Astrocyte (in vitro differentiated cells and primary cell): ENCODE measurements around the gene TSSK6. TPM values are rescaled to one million over a fixed set of nuclear protein-coding genes. Genes with fewer than 3 reads are reported as not detected.

ENCODE experiments used
- DNase-seq: peaks from one replicate; pipeline ENCODE4 v3.0.0-alpha.2; 2010; ENCODE audit warnings: low read depth
- FAIRE-seq: peaks from 2 replicates; lab custom pipeline; 2011; peaks lifted over from hg19 to GRCh38; lab: Jason Lieb, UNC
- H2AFZ ChIP-seq: 2 replicates; pipeline ENCODE4 v1.6.0; 2012; ENCODE audit warnings: low read depth, low read length, inconsistent platforms
- H3K27ac ChIP-seq: 2 replicates; pipeline ENCODE4 v1.5.1; 2011; ENCODE audit warnings: low read depth, low read length, inconsistent platforms
- H3K27me3 ChIP-seq: 2 replicates; pipeline ENCODE4 v1.6.0; 2011; ENCODE audit warnings: low read length, inconsistent platforms; ENCODE audit not compliant: insufficient read depth
- H3K36me3 ChIP-seq: 2 replicates; pipeline ENCODE4 v1.5.1; 2011; ENCODE audit warnings: low read length, inconsistent platforms; ENCODE audit not compliant: insufficient read depth
- H3K4me1 ChIP-seq: 2 replicates; pipeline ENCODE4 v1.5.1; 2011; ENCODE audit warnings: low read length, inconsistent platforms; ENCODE audit not compliant: insufficient read depth
- H3K4me2 ChIP-seq: 2 replicates; pipeline ENCODE4 v1.6.0; 2012; ENCODE audit warnings: low read length, inconsistent platforms
- H3K4me3 ChIP-seq: 2 replicates; pipeline ENCODE4 v1.5.1; 2011; ENCODE audit warnings: low read depth, mild to moderate bottlenecking, low read length, inconsistent platforms; ENCODE audit not compliant: insufficient read depth
- H3K79me2 ChIP-seq: 2 replicates; pipeline ENCODE4 v1.6.0; 2012; ENCODE audit warnings: mild to moderate bottlenecking, low read length, inconsistent platforms; ENCODE audit not compliant: insufficient read depth
- H3K9ac ChIP-seq: 2 replicates; pipeline ENCODE4 v1.6.0; 2012; ENCODE audit warnings: mild to moderate bottlenecking, low read length, inconsistent platforms
- H3K9me3 ChIP-seq: 2 replicates; pipeline ENCODE4 v1.5.1; 2012; ENCODE audit warnings: low read depth, mild to moderate bottlenecking, low read length, inconsistent platforms; ENCODE audit not compliant: insufficient read depth
- H4K20me1 ChIP-seq: 2 replicates; pipeline ENCODE4 v1.6.0; 2012; ENCODE audit warnings: low read length, inconsistent platforms; ENCODE audit not compliant: insufficient read depth
- H3K27ac Mint-ChIP-seq: one replicate; pipeline ENCODE4 v1.8.0; 2021; ENCODE audit warnings: mild to moderate bottlenecking, mixed read lengths; ENCODE audit not compliant: unreplicated experiment
- H3K27me3 Mint-ChIP-seq: one replicate; pipeline ENCODE4 v1.8.0; 2021; ENCODE audit warnings: low read depth, mixed read lengths; ENCODE audit not compliant: unreplicated experiment
- H3K36me3 Mint-ChIP-seq: one replicate; pipeline ENCODE4 v1.8.0; 2021; ENCODE audit warnings: low read depth, mixed read lengths; ENCODE audit not compliant: unreplicated experiment
- H3K4me1 Mint-ChIP-seq: one replicate; pipeline ENCODE4 v1.8.0; 2021; ENCODE audit warnings: low read depth, mixed read lengths; ENCODE audit not compliant: unreplicated experiment
- H3K4me3 Mint-ChIP-seq: one replicate; pipeline ENCODE4 v1.8.0; 2021; ENCODE audit warnings: mild to moderate bottlenecking, moderate library complexity, mixed read lengths; ENCODE audit not compliant: unreplicated experiment
- H3K9me3 Mint-ChIP-seq: one replicate; pipeline ENCODE4 v1.8.0; 2021; ENCODE audit warnings: mild to moderate bottlenecking, mixed read lengths; ENCODE audit not compliant: unreplicated experiment
- EZH2 ChIP-seq: IDR thresholded peaks from 2 replicates; pipeline ENCODE4 v1.6.1; 2012; ENCODE audit warnings: mild to moderate bottlenecking, low read length, inconsistent platforms; ENCODE audit not compliant: insufficient read depth
- total RNA-seq: library from RNA; stranded (reverse); gene quantifications from 2 replicates; pipeline ENCODE4 v1.2.1, GENCODE V29; 2021
- TF ChIP-seq, protein P1 (sequence below): IDR thresholded peaks from 2 replicates; pipeline ENCODE4 v1.5.1; 2011; ENCODE audit warnings: low read depth, mild to moderate bottlenecking, inconsistent platforms, low read length, moderate library complexity; ENCODE audit not compliant: insufficient read depth

The TSSK6 gene
- total RNA-seq, 1 donor from 2014 or later: 1.8 TPM

DNA sequence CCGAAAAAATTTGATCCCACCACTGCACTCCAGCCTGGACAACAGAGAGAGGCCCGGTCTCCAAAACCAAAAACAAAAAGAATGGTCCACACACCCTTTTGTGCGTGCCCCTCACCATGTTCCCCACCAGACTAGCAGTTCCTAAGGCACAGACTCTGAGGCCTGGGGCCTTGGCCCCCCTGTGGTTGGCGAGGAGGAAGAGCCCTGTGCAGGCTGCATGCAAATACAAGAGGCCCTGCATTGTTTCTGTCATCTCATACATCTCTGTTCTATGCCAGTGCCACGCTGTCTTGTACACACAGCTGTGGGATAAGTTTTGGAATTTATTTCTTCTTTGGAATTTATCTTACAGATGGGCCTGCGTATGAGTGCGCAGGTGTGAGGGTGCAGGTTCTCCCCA lies 8.7 kb upstream of the TSSK6 start:
- no peak overlapping the region for H3K4me3 Mint-ChIP-seq
- DNase-seq (no peak), FAIRE-seq (no peak)
- no peak overlapping the region for H3K27ac Mint-ChIP-seq
- Histone ChIP-seq H3K79me2 (peaks cover 61% of the 10 kb centered on the region), H3K4me2 (no peak overlapping the region), H3K9ac (no peak overlapping the region), H3K36me3 (peaks cover 10% of the 10 kb centered on the region), H3K4me1 (no peaks in the 10 kb centered on the region), H3K4me3 (no peak overlapping the region), H2AFZ (no peak overlapping the region), H4K20me1 (peaks cover 76% of the 10 kb centered on the region), H3K27me3 (no peaks in the 10 kb centered on the region), H3K9me3 (no peaks in the 10 kb centered on the region), H3K27ac (no peak overlapping the region)
- no peak for TF ChIP-seq EZH2
- TF ChIP-seq, protein P1, sequence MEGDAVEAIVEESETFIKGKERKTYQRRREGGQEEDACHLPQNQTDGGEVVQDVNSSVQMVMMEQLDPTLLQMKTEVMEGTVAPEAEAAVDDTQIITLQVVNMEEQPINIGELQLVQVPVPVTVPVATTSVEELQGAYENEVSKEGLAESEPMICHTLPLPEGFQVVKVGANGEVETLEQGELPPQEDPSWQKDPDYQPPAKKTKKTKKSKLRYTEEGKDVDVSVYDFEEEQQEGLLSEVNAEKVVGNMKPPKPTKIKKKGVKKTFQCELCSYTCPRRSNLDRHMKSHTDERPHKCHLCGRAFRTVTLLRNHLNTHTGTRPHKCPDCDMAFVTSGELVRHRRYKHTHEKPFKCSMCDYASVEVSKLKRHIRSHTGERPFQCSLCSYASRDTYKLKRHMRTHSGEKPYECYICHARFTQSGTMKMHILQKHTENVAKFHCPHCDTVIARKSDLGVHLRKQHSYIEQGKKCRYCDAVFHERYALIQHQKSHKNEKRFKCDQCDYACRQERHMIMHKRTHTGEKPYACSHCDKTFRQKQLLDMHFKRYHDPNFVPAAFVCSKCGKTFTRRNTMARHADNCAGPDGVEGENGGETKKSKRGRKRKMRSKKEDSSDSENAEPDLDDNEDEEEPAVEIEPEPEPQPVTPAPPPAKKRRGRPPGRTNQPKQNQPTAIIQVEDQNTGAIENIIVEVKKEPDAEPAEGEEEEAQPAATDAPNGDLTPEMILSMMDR: no peak
- peaks cover 9% of the 10 kb centered on the region for H3K36me3 Mint-ChIP-seq
- no peaks in the 10 kb centered on the region for H3K4me1 Mint-ChIP-seq
- no peaks in the 10 kb centered on the region for H3K27me3 Mint-ChIP-seq
- H3K9me3 Mint-ChIP-seq: no peaks in the 10 kb centered on the region

DNA sequence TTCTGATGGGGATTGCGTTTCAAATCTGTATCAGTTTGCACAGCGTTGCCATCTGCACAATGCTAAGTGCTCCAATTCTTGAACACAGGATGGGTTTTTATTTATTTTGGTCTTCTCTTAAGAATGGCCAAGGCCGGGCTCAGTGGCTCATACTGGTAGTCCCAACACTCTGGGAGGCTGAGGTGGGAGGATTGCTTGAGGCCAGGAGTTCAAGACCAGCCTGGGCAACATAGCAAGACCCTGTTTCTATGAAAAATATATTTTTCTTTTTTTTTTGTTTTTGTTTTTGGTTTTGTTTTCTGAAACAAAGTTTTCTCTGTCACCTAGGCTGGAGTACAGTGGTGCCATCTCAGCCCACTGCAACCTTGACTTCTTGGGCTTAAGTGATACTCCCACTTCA lies 7.8 kb upstream of the TSSK6 start:
- H3K27me3 ChIP-seq: no peaks in the 10 kb centered on the region
- peaks cover 9% of the 10 kb centered on the region for H3K36me3 Mint-ChIP-seq
- H2AFZ ChIP-seq: no peak overlapping the region
- H3K27ac ChIP-seq: no peak overlapping the region
- H3K4me1 Mint-ChIP-seq: no peaks in the 10 kb centered on the region
- peaks cover 10% of the 10 kb centered on the region for H3K36me3 ChIP-seq
- H4K20me1 ChIP-seq: peaks cover 72% of the 10 kb centered on the region
- peaks cover 64% of the 10 kb centered on the region for H3K79me2 ChIP-seq
- no peak overlapping the region for H3K9ac ChIP-seq
- H3K4me3 ChIP-seq: no peak overlapping the region
- no peak for TF ChIP-seq EZH2
- TF ChIP-seq, protein P1: no peak
- no peaks in the 10 kb centered on the region for H3K4me1 ChIP-seq
- H3K27me3 Mint-ChIP-seq: no peaks in the 10 kb centered on the region
- DNase-seq: no peak
- no peak overlapping the region for H3K4me3 Mint-ChIP-seq
- no peaks in the 10 kb centered on the region for H3K9me3 ChIP-seq
- no peak overlapping the region for H3K4me2 ChIP-seq
- H3K27ac Mint-ChIP-seq: no peak overlapping the region
- no peak for FAIRE-seq
- H3K9me3 Mint-ChIP-seq: no peaks in the 10 kb centered on the region

DNA sequence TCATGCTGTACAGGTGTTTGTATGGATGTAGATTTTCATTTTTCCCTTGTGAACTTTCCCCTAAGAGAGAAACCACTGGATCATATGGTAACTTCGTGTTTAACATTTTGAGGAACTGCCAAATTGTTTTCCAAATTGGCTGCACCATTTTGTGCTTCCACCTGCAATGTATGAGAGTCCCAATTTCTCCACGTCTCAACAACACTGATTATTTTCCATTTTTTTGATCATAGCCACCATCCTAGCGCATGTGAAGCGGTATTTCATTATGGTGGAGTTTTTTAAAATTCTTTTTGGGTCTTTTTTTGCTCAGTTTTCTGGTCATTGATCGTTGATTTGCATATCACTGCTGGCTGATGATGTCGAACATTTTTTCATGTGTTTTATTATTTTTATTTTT lies 5.6 kb upstream of the TSSK6 start:
- H3K27ac Mint-ChIP-seq: no peak overlapping the region
- Histone ChIP-seq H3K9ac (no peak overlapping the region), H3K27me3 (no peaks in the 10 kb centered on the region), H3K4me2 (no peak overlapping the region), H3K9me3 (no peaks in the 10 kb centered on the region), H2AFZ (no peak overlapping the region), H3K4me1 (no peaks in the 10 kb centered on the region), H3K27ac (no peak overlapping the region), H3K79me2 (peaks cover 85% of the 10 kb centered on the region), H3K4me3 (no peak overlapping the region), H3K36me3 (peaks cover 7% of the 10 kb centered on the region), H4K20me1 (peaks cover 53% of the 10 kb centered on the region)
- no peak for TF ChIP-seq EZH2
- TF ChIP-seq, protein P1: no peak
- H3K4me1 Mint-ChIP-seq: no peaks in the 10 kb centered on the region
- no peak overlapping the region for H3K4me3 Mint-ChIP-seq
- DNase-seq (no peak), FAIRE-seq (no peak)
- H3K9me3 Mint-ChIP-seq: no peaks in the 10 kb centered on the region
- H3K36me3 Mint-ChIP-seq: peaks cover 9% of the 10 kb centered on the region
- no peaks in the 10 kb centered on the region for H3K27me3 Mint-ChIP-seq
